Keratinocyte (primary cell): Measurements from ENCODE around the gene CDKAL1. TPM values are rescaled to one million over a fixed set of nuclear protein-coding genes. Genes with fewer than 3 reads are reported as not detected.

Source experiments
- DNase-seq: peaks from one replicate; pipeline ENCODE4 v3.0.0-alpha.2; 2011; ENCODE audit warnings: low read depth, missing footprints, low spot score
- FAIRE-seq: peaks from 2 replicates; lab custom pipeline; 2011; peaks lifted over from hg19 to GRCh38; lab: Jason Lieb, UNC
- H2AFZ ChIP-seq: 2 replicates; pipeline ENCODE4 v1.6.0; 2012; ENCODE audit warnings: low read length, control low read depth, inconsistent platforms; ENCODE audit not compliant: control insufficient read depth
- H3K27ac ChIP-seq: 2 replicates; pipeline ENCODE4 v1.5.1; 2011; ENCODE audit warnings: low read length; ENCODE audit not compliant: control insufficient read depth, insufficient read depth
- H3K27me3 ChIP-seq: 3 replicates; pipeline ENCODE4 v1.6.0; 2011; ENCODE audit warnings: low read length; ENCODE audit not compliant: control insufficient read depth, insufficient read depth; ENCODE audit errors: extremely low read depth
- H3K36me3 ChIP-seq, 2 experiments: 2 replicates in 1 of 2; 3 replicates in 1 of 2; pipeline ENCODE4 v1.5.1; 2011; ENCODE audit warnings: low read length in 2 of 2, mild to moderate bottlenecking in 1 of 2; ENCODE audit not compliant: control insufficient read depth in 2 of 2, insufficient read depth in 2 of 2; ENCODE audit errors: extremely low read depth in 1 of 2
- H3K4me1 ChIP-seq: 3 replicates; pipeline ENCODE4 v1.5.1; 2011; ENCODE audit warnings: low read length; ENCODE audit not compliant: control insufficient read depth, insufficient read depth; ENCODE audit errors: extremely low read depth
- H3K4me2 ChIP-seq: 3 replicates; pipeline ENCODE4 v1.6.0; 2011; ENCODE audit warnings: low read depth, low read length; ENCODE audit not compliant: control insufficient read depth, insufficient read depth; ENCODE audit errors: extremely low read depth
- H3K4me3 ChIP-seq, 3 experiments: fragments of 200-600 bp in 1 of 3; sonication (generic) in 1 of 3; 2 replicates in 2 of 3; 3 replicates in 1 of 3; pipeline ENCODE4 v1.5.1; 2011 to 2016; ENCODE audit warnings: low read length in 3 of 3, mild to moderate bottlenecking in 3 of 3, control low read depth in 2 of 3, inconsistent platforms in 1 of 3, low read depth in 1 of 3, mixed read lengths in 1 of 3, mixed run types in 1 of 3, moderate library complexity in 1 of 3; ENCODE audit not compliant: control insufficient read depth in 2 of 3, insufficient read depth in 2 of 3; ENCODE audit errors: extremely low read depth in 1 of 3
- H3K79me2 ChIP-seq: 2 replicates; pipeline ENCODE4 v1.6.0; 2012; ENCODE audit warnings: low read length; ENCODE audit not compliant: control insufficient read depth, insufficient read depth
- H3K9ac ChIP-seq: 3 replicates; pipeline ENCODE4 v1.6.0; 2011; ENCODE audit warnings: low read length; ENCODE audit not compliant: control insufficient read depth, insufficient read depth; ENCODE audit errors: extremely low read depth
- H3K9me1 ChIP-seq: 3 replicates; pipeline ENCODE4 v1.6.0; 2011; ENCODE audit warnings: low read length; ENCODE audit not compliant: control insufficient read depth, insufficient read depth; ENCODE audit errors: extremely low read depth
- H3K9me3 ChIP-seq: 2 replicates; pipeline ENCODE4 v1.5.1; 2012; ENCODE audit warnings: low read depth, low read length; ENCODE audit not compliant: control insufficient read depth
- H4K20me1 ChIP-seq: 3 replicates; pipeline ENCODE4 v1.6.0; 2011; ENCODE audit warnings: low read length; ENCODE audit not compliant: control insufficient read depth, insufficient read depth; ENCODE audit errors: extremely low read depth
- EZH2 ChIP-seq: IDR thresholded peaks from one replicate; pipeline ENCODE4 v1.6.1; 2012; ENCODE audit warnings: inconsistent platforms, mild to moderate bottlenecking, low read length, moderate library complexity
- dilution Hi-C: fragments of 300-500 bp; cut with MboI; formaldehyde crosslinking; loops from one replicate; pipeline ENCODE4 v1.7.0; 2020; ENCODE audit warnings: low sequenced_read_pairs; ENCODE audit not compliant: extremely low pct_ligation_motif_present
- polyA plus RNA-seq, 5 experiments: library from polyadenylated mRNA; depleted of rRNA in 3 of 5; stranded (reverse) in 3 of 5; stranded (forward) in 1 of 5; unstranded in 1 of 5; fragments of >200 nt; gene quantifications; 1 replicate in 1 of 5; 2 replicates in 3 of 5; 3 replicates in 1 of 5; pipeline versions ENCODE4 v1.2.1 to v1.2.3, GENCODE V29; 2011 to 2012; ENCODE audit warnings: missing spikeins in 2 of 5, low read depth in 1 of 5, low replicate concordance in 1 of 5
- TF ChIP-seq, protein P1 (sequence below), 3 experiments: IDR thresholded peaks in 1 of 3; conservative IDR thresholded peaks in 1 of 3; optimal IDR thresholded peaks in 1 of 3; 2 replicates in 2 of 3; 3 replicates in 1 of 3; pipeline versions ENCODE3 to v1.5.1; 2011; ENCODE audit warnings: low read length in 3 of 3, mild to moderate bottlenecking in 3 of 3, moderate library complexity in 2 of 3, control low read depth in 1 of 3, inconsistent platforms in 1 of 3; ENCODE audit not compliant: insufficient read depth in 2 of 3; ENCODE audit errors: extremely low read depth in 1 of 3

CDKAL1 gene
- polyA plus RNA-seq, 1 donor (not counting 4 experiments of a cell fraction or from before 2014, with no cell fraction given): 5.6 TPM

DNA sequence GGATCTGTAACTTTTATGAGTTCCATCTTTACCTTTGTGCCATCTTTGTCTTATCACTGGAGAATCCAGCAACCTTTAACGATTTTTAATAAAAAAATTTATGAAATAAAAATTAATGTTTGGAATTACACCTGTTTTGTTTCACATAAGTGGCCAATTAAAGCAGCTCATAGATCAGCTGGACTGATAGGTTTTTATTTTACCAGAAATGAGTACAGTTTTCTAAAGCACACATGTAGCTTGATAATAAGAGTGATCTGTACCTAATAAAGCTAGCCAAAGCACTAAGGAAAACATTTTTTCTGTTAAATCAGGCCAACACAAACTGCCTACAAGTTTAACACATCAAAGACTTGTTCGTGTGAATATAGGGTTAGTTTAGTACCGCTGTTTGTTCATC lies 500.1 kb downstream of the CDKAL1 start:
- Histone ChIP-seq H4K20me1 (no peaks in the 10 kb centered on the region), H3K9ac (no peak overlapping the region), H3K9me3 (no peaks in the 10 kb centered on the region), H3K36me3 (no peaks in the 10 kb centered on the region), H3K4me1 (peaks cover 17% of the 10 kb centered on the region), H3K4me3 (no peak overlapping the region), H3K4me2 (peak overlapping the region; percentile 99), H3K79me2 (no peaks in the 10 kb centered on the region), H2AFZ (peak overlapping the region; percentile 75), H3K9me1 (no peaks in the 10 kb centered on the region), H3K27ac (peak overlapping the region; percentile 93), H3K27me3 (no peaks in the 10 kb centered on the region)
- FAIRE-seq: no peak
- dilution Hi-C loops: no loop called here
- DNase-seq: no peak
- no peak for TF ChIP-seq EZH2
- TF ChIP-seq, protein P1, sequence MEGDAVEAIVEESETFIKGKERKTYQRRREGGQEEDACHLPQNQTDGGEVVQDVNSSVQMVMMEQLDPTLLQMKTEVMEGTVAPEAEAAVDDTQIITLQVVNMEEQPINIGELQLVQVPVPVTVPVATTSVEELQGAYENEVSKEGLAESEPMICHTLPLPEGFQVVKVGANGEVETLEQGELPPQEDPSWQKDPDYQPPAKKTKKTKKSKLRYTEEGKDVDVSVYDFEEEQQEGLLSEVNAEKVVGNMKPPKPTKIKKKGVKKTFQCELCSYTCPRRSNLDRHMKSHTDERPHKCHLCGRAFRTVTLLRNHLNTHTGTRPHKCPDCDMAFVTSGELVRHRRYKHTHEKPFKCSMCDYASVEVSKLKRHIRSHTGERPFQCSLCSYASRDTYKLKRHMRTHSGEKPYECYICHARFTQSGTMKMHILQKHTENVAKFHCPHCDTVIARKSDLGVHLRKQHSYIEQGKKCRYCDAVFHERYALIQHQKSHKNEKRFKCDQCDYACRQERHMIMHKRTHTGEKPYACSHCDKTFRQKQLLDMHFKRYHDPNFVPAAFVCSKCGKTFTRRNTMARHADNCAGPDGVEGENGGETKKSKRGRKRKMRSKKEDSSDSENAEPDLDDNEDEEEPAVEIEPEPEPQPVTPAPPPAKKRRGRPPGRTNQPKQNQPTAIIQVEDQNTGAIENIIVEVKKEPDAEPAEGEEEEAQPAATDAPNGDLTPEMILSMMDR (optimal IDR thresholded peaks at IDR 0.05 in 1 of 3, IDR thresholded peaks at IDR 0.05 in 1 of 3, conservative IDR thresholded peaks at IDR 0.05 in 1 of 3; ENCODE audit: extremely low read depth in 1 of 3, insufficient read depth in 2 of 3, low read length in 3 of 3): no peak

DNA sequence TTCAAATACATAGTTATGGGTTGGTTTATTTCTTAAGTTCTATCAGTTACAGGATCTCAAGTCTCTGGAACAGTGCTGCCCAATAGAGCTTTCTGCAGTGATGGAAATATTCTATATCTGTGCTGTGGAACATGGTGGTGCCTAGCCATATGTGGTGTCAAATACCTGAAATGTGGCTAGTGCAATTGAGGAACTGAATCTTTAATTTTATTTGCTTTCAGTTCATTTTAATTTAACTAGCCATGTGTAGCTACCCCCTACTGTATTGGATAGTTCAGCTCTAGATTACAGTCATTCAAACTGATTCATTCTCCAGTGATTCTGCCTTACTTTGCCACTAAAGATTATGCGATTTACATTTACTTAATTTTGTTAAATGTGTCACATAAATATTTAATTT lies 503.2 kb downstream of the CDKAL1 start:
- H3K4me2 ChIP-seq: no peak overlapping the region
- dilution Hi-C loops: no loop called here
- no peak overlapping the region for H3K9ac ChIP-seq
- H3K27me3 ChIP-seq: no peaks in the 10 kb centered on the region
- H3K36me3 ChIP-seq: no peaks in the 10 kb centered on the region
- no peak overlapping the region for H2AFZ ChIP-seq
- H3K9me3 ChIP-seq: no peaks in the 10 kb centered on the region
- no peaks in the 10 kb centered on the region for H4K20me1 ChIP-seq
- no peak overlapping the region for H3K4me3 ChIP-seq
- no peak for FAIRE-seq
- H3K9me1 ChIP-seq: no peaks in the 10 kb centered on the region
- H3K79me2 ChIP-seq: no peaks in the 10 kb centered on the region
- H3K27ac ChIP-seq: no peak overlapping the region
- H3K4me1 ChIP-seq: peaks cover 17% of the 10 kb centered on the region
- no peak for TF ChIP-seq EZH2
- TF ChIP-seq, protein P1 (optimal IDR thresholded peaks at IDR 0.05 in 1 of 3, IDR thresholded peaks at IDR 0.05 in 1 of 3, conservative IDR thresholded peaks at IDR 0.05 in 1 of 3; ENCODE audit: extremely low read depth in 1 of 3, insufficient read depth in 2 of 3, low read length in 3 of 3): no peak
- no peak for DNase-seq
